Activated CD4-positive, CD25-positive, alpha-beta regulatory T cell treated with anti-CD3 and anti-CD28 coated beads, Interleukin-2, amount 50 U/mL, for 24 hours (primary cell): ENCODE data around the gene CDKL4.
"Not testable (repeated sequence)": the region's sequence is repeated elsewhere in the genome, so short reads cannot be mapped to it uniquely, and the experiment has no call there.

Experiments
- ATAC-seq, 2 donors: fragments of 150-1000 bp; cut with Tn5 transposase; one replicate each; pipeline ENCODE4 v1.10.0; 2021; ENCODE audit warnings: mild to moderate bottlenecking in 1 of 2, moderate library complexity in 1 of 2

Gene CDKL4

DNA sequence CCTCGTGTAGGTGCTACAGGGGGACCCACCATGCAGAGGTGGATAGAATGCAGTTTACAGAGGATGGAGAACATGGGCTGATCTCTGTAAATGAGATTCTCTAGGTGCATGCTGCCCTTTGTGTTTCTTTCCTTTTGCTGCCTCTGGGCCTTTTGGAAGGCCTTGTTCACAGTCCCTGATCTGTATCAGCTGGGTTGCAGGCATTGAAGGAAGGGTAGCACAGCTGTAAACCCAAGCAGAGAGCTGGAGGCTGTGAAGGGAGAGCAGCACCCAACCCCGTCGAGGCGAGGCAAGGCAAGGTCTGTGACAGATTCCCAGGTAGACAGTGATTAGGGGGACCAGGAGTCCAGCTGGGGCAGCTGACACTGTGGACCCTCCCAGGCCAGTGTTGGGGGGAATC is 66.8 kb downstream of the CDKL4 start:
- ATAC-seq, result no peak

DNA sequence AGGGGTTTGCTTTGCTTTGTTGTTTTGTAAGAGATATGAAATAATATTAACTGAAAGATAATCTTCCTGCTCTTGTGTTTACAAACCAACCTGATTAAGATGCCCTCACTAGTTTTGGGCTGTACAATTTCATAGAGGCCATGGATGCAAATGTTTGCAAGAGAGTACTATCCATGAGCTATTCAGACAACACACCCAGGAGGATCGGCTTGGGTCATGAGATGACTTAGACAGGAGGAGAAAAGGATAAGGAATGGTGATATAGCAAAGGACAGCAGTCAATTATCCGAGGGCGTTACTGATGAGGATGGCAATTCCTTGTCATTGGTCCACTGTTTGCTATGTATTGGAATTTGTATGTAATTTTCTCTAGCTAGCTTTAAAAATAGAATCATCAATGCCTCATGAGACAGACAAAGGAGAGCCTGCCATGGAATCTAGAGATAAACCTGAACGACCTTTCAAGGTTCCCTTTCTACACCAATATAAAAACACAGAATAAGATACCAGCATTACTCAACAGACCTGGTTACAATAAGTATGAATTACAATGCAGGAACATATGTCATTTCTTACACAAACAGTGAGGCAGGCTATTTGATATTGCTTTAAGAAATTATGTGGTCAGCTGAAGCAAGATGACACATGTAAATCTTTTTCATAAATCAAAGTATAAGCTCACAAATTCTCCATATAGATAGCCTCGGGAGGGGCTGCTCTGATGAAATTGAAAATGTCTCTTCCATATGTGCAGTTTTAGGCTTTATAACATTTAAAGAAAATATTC is 68.6 kb downstream of the CDKL4 start:
- no peak for ATAC-seq

DNA sequence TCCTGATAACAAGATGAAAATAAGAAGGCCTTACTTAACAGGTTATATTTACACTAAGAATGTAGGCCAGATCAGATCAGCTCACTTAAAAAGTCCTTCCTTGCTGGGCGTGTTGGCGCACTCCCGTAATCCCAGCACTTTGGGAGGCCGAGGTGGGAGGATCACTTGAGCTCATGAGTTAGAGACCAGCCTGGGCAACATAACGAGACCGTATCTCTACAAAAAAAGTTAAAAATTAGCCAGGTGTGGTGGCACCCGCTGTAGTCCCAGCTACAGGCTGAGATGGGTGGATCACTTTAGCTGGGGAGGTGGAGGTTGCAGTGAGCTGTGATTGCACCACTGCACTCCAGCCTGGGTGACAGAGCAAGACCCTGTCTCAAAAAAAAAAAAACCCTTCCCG is 69.7 kb downstream of the CDKL4 start:
- no peak for ATAC-seq

DNA sequence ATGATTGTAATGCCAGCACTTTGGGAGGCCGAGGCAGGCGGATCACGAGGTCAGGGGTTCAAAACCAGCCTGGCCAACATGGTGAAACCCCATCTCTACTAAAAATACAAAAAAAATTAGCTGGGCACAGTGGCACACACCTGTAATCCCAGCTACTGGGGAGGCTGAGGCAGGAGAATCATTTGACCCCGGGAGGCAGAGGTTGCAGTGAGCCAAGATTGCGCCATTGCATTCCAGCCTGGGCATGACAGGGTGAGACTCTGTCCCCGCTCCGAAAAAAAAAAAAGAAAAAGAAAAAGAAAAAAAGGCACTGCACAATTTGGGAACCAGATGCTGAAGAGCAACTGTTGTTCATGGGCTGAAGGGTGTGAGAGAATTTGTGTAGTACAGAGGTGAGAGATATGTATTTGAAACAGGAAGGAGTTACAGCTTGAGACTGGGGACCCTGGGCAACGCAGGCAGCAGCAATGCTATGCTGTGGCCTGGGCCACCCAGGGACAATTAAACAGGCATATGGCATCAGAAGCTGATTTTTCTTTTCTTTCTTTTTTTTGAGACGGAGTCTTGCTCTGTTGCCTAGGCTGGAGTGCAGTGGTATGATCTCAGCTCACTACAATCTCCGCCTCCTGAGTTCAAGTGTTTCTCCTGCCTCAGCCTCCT is 71.6 kb downstream of the CDKL4 start:
- not testable (repeated sequence) for ATAC-seq

GRCh38 chr2:39171621-39172020 is 72.1 kb downstream of the CDKL4 start:
- no peak for ATAC-seq

DNA sequence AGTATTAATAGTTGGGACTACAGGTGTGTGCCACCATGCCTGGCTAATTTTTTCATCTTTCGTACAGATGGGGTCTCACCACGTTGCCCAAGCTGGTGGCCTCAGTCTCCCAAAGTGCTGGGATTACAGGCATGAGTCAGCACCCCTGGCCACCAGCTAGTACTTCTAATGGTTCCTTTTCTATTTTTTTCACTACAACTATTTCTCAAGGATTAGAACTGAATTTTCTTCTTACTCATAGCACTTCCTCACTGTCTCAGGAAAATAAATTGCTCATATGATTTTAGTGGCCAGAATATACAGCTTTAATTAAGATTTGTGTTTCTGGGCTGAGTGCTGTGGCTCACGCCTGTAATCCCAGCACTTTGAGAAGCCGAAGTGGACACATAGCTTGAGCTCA is 79.7 kb downstream of the CDKL4 start:
- ATAC-seq, result no peak

DNA sequence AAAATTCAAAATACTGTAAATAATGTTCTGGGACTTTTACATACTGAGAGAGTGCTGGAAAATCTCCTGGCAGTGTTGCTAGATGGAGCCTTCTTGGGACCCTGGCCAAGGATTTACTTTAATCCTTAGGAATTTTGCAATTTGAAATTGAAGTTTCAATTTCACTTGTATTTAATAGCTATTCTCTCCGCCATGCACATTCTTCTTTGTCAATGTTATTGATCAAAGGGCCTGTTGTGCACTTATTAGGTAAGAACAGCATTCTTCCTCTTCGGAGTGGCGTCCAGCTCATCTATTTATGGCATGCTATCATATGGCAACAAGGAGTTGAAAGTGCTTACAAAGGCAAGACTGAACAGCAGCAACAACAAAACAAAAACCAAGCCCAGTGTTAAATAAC is 82.8 kb downstream of the CDKL4 start:
- ATAC-seq, result no peak

DNA sequence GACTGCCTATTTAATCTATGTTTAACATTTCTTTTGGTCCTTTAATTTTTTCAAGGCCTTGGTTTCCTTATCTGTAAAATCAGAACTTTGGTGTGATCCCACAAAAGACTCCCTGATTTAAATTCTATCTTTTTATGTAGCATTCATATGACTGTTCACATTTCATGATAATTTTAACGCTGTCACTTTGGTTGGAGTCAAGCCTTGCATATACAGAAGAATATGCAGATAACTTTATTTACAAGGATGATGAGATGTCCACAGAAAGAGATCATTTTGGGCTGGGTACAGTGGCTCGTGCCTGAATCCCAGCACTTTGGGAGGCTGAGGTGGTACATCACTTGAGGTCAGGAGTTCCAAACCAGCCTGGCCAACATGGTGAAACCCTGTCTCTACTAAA is 84.5 kb downstream of the CDKL4 start:
- no peak for ATAC-seq

DNA sequence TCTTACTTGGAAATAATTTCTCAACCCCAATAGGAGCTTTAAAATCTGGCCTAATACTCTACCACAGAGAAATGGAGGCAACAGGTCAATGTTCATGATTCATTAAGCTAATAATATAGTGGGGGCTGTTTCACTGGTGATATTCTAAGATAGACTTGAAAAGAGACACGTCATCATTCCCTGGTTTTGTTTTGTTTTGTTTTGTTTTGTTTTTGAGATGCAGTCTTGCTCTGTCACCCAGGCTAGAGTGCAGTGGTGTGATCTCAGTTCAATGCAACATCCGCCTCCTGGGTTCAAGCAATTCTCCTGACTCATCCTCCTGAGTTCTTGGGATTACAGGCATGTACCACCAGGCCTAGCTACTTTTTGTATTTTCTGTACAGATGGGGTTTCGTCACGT is 85.4 kb downstream of the CDKL4 start:
- no peak for ATAC-seq

DNA sequence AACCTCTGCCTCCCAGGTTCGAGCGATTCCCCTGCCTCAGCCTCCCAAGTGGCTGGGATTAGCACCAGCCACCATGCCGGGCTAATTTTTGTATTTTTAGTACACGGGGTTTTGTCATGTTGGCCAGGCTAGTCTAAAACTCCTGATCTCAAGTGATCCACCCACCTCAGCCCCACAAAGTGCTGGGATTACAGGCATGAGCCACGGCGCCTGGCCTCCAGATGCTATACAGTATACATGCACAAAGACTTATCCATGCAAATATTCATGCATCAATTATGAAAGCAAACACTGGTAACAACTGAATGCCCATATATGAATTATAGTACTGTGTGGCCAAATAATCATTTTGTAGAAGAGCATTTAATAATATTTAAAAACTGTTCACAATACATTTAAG is 86.9 kb downstream of the CDKL4 start:
- no peak for ATAC-seq

DNA sequence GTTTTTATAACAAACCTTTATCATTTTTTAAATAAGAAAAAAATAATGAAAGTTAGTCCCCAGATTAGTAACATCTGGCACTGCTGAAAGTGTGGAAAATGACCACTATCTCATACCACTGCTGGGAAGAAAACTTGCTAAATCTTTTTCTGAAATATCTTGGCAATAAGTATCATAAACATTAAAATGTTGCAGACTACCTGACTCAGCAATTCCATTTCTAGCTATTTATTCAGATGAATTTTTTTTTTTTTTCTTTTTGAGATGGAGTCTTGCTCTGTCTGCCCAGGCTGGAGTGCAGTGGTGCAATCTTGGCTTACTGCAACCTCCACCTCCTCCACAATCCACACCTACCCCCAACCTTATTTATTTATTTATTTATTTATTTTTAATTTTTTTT is 87.7 kb downstream of the CDKL4 start:
- no peak for ATAC-seq

- not testable (repeated sequence) for ATAC-seq
Observed at GRCh38 chr2:39155573-39155972, 88.2 kb downstream of the CDKL4 start.

- ATAC-seq, result no peak
Observed at GRCh38 chr2:39154944-39155343, 88.8 kb downstream of the CDKL4 start.

DNA sequence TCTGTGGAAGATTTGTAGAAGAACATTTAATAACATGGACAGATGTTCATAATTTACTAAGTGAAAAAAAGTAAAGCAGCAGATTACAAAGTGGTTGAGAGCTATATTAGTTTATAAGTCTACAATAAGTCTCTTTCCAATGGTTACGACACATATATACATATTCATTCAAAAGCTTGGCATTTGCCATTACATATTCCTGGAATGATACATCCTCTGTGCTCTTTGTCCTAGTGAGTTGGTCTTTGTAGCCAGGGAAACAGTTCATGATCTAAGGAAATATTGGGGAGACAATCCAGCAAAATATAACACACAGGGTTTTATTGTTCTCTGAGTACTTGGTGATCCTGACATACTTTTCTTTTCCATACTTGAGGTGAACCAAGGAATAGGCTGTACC is 90.5 kb downstream of the CDKL4 start:
- ATAC-seq, result no peak

DNA sequence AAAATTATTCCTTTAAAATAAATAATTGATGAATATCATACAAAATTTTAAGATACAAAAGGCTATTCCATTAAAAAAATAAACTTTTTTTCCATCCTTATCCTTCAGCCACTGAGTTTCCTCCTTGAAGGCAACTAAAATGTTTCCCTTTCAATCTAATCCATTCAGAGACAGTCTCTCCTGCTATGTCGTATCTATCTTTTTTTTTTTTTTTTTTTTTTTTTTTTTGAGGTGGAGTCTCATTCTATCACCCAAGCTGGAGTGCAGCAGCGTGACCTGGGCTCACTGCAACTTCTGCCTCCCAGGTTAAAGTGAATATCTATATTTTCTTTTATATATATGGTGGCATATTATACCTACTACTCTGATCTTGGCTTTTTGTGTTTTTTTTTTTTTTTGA is 91.3 kb downstream of the CDKL4 start:
- no peak for ATAC-seq

DNA sequence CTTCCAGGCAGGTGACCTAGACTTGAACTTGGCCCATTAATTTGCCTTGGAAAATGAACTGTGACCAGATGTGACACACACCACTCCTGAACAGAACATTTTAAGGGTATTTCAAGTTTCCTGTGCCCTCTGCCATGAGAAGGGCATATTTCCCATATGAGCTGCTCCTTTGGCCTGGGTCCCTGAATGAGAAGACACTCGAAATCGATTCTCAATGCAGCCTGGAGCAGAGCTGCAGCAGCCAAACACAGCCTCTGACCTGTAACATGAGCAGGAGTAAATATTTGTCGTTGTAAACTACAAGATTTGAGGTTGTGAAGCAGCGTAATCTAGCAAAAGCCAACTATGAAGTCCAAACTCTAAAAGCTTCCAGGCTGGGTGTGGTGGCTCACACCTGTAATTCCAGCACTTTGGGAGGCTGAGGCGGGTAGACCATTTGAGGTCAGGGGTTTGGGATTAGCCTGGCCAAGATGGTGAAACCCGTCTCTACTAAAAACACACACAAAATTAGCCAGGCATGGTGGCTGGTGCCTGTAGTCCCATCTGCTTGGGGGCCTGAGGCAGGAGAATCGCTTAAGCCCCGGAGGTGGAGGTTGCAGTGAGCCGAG is 92.8 kb downstream of the CDKL4 start:
- no peak for ATAC-seq

DNA sequence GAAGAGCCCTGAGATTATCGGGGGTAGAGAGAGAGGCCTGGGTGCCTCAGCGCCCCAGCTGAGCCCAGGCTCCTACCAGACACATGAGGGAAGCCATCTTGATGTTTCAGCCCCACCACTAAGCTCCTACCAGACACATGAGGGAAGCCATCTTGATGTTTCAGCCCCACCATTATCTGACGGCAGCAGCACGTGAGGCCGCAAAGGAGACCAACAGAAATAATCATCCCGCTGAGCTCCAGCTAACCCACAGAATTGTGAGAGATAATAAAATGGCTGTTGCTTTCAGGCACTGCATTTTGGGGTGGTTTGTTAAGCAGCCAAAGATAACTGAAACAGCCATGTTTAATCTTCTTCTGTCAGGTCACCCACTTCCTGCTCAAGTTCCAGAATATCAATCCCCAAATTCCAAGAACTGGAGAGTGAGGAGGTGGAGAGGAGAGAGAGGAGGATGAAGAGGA is 93.6 kb downstream of the CDKL4 start:
- ATAC-seq, result no peak

- no peak for ATAC-seq
Observed at GRCh38 chr2:39146630-39147029, 97.1 kb downstream of the CDKL4 start.

DNA sequence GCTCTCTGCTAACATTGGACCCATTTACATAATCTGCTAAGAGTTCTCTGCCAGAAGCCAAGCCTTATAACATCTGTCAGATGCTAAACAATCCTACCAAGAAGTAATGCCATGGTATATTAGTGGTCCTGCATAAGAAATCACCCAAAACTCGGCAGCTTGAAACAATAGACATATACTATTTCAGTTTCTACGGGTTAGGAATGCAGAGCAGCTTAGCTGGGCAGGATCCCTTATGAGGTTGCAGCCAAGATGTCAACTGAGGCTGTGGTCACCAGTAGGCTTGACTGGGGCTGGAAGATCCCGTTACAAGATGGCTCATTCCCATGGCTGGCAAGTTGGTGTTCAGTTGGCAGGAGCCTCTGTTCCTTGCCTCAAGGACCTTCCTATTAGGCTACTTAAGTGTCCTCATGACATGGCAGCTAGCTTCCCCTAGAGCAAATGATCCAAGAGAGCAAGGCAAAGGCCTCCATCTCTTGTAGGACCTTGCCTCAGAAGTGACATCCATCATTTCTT is 97.8 kb downstream of the CDKL4 start:
- ATAC-seq, result no peak

DNA sequence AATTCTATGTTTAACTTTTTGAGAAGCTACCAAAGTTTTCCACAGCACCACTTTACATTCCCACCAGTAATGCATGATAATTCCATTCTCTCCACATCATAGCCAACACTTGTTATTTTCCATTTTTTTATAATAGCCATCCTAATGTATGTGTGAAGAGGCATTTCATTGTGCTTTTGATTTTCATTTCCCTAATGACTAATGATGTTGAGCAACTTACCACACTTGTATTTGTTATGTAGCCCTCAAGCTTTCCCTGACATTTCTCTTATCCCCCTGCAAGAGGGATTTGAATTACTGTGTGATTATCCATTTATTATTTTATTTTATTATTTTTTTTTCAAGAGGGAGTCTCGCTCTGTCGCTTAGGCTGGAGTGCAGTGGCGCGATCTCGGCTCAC is 99.4 kb downstream of the CDKL4 start:
- no peak for ATAC-seq

DNA sequence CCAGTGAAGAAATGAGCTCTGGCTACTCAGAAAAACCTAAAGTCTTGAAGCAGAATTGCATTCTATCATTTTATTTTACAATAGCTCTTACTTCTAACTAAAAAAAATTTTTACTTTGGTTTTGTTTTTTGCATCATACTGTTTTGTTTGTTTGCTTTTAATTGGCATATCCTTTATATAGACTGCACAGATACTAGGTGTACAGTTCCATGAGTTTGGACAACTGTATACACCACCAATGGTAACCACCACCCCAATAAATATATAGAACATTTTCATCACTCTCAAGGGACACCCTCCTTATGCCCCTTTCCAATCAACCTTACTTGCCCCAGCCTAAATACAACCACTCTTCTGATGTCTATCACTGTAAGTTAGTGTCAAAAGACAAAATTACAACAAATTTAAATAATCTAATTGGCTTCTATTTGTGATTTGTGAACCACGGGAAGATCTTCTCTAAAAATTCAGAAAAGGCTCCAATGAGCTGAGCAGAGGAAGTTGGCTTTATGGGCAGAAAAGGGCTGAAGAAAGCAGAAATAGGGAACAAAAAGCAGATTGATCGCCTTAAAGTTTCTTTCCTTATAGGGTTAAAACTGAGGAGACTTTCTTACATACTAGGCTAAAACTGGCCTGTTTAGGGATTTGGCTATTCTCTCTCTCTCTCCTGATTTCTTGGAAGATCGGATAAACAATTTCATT is 100.7 kb downstream of the CDKL4 start:
- no peak for ATAC-seq

- peak in 1 of 2 donors; percentile 41 for ATAC-seq
Observed at GRCh38 chr2:39141334-39142271, 102.2 kb downstream of the CDKL4 start.
